OCI-LY7 (cell line): ENCODE data around the gene HDAC4.

ENCODE experiments used
- EZH2phosphoT487 ChIP-seq: fragments of 200-600 bp; sonication (generic); IDR thresholded peaks from 2 replicates; pipeline ENCODE4 v1.6.1; 2018; ENCODE audit warnings: low read depth, borderline replicate concordance, mild to moderate bottlenecking, mixed run types, antibody characterized with exemption, low read length, moderate library complexity, mixed read lengths
- TF ChIP-seq, protein P1 (sequence below): fragments of 200-600 bp; sonication (generic); conservative IDR thresholded peaks from 2 replicates; pipeline ENCODE4 v1.5.1; 2014; ENCODE audit warnings: mild to moderate bottlenecking, antibody characterized with exemption, low read length, moderate library complexity, mixed read lengths

DNA sequence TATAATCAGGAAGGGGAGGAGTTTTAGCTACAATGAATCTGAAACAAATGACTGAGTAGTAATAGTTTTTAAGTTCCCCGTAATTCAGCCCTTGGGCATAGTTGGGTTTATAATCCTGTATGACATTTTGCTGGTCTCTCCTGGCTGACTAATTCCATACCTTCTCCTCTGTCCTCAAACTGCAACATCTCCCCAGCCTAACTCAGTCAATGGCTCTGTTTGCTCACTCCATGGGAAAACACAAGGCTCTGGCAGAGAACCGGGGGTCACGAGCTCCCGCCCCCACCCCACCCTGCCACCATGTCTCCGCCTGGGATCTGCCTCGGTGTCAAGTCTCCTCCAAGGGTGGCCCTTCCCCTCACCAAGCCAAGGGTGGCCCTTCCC, 168.6 kb downstream of the HDAC4 start:
- TF ChIP-seq, protein P1, sequence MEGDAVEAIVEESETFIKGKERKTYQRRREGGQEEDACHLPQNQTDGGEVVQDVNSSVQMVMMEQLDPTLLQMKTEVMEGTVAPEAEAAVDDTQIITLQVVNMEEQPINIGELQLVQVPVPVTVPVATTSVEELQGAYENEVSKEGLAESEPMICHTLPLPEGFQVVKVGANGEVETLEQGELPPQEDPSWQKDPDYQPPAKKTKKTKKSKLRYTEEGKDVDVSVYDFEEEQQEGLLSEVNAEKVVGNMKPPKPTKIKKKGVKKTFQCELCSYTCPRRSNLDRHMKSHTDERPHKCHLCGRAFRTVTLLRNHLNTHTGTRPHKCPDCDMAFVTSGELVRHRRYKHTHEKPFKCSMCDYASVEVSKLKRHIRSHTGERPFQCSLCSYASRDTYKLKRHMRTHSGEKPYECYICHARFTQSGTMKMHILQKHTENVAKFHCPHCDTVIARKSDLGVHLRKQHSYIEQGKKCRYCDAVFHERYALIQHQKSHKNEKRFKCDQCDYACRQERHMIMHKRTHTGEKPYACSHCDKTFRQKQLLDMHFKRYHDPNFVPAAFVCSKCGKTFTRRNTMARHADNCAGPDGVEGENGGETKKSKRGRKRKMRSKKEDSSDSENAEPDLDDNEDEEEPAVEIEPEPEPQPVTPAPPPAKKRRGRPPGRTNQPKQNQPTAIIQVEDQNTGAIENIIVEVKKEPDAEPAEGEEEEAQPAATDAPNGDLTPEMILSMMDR: no peak
- no peak for TF ChIP-seq EZH2phosphoT487
